T-helper 2 cell treated with Interferon-gamma antibody and Interleukin-4, amounts not matched to agents 5 μg/mL and 100 μg/mL, for 36 hours (primary cell): ENCODE measurements around the gene PPP1R13L.

Source experiments
- DNase-seq: peaks from one replicate; pipeline ENCODE4 v3.0.0; 2021; ENCODE audit warnings: low spot score
- H3K27ac Mint-ChIP-seq: one replicate; pipeline ENCODE4 v1.8.0; 2021; ENCODE audit warnings: mild to moderate bottlenecking, mixed read lengths
- H3K27me3 Mint-ChIP-seq: one replicate; pipeline ENCODE4 v1.8.0; 2021; ENCODE audit warnings: low read depth, mixed read lengths
- H3K36me3 Mint-ChIP-seq: one replicate; pipeline ENCODE4 v1.8.0; 2021; ENCODE audit warnings: low read depth, mixed read lengths
- H3K4me1 Mint-ChIP-seq: one replicate; pipeline ENCODE4 v1.8.0; 2021; ENCODE audit warnings: low read depth, mixed read lengths
- H3K4me3 Mint-ChIP-seq: one replicate; pipeline ENCODE4 v1.8.0; 2022; ENCODE audit warnings: mild to moderate bottlenecking, moderate library complexity, mixed read lengths
- H3K9me3 Mint-ChIP-seq: one replicate; pipeline ENCODE4 v1.8.0; 2021; ENCODE audit warnings: mixed read lengths

Gene PPP1R13L, protein sequence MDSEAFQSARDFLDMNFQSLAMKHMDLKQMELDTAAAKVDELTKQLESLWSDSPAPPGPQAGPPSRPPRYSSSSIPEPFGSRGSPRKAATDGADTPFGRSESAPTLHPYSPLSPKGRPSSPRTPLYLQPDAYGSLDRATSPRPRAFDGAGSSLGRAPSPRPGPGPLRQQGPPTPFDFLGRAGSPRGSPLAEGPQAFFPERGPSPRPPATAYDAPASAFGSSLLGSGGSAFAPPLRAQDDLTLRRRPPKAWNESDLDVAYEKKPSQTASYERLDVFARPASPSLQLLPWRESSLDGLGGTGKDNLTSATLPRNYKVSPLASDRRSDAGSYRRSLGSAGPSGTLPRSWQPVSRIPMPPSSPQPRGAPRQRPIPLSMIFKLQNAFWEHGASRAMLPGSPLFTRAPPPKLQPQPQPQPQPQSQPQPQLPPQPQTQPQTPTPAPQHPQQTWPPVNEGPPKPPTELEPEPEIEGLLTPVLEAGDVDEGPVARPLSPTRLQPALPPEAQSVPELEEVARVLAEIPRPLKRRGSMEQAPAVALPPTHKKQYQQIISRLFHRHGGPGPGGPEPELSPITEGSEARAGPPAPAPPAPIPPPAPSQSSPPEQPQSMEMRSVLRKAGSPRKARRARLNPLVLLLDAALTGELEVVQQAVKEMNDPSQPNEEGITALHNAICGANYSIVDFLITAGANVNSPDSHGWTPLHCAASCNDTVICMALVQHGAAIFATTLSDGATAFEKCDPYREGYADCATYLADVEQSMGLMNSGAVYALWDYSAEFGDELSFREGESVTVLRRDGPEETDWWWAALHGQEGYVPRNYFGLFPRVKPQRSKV

DNA sequence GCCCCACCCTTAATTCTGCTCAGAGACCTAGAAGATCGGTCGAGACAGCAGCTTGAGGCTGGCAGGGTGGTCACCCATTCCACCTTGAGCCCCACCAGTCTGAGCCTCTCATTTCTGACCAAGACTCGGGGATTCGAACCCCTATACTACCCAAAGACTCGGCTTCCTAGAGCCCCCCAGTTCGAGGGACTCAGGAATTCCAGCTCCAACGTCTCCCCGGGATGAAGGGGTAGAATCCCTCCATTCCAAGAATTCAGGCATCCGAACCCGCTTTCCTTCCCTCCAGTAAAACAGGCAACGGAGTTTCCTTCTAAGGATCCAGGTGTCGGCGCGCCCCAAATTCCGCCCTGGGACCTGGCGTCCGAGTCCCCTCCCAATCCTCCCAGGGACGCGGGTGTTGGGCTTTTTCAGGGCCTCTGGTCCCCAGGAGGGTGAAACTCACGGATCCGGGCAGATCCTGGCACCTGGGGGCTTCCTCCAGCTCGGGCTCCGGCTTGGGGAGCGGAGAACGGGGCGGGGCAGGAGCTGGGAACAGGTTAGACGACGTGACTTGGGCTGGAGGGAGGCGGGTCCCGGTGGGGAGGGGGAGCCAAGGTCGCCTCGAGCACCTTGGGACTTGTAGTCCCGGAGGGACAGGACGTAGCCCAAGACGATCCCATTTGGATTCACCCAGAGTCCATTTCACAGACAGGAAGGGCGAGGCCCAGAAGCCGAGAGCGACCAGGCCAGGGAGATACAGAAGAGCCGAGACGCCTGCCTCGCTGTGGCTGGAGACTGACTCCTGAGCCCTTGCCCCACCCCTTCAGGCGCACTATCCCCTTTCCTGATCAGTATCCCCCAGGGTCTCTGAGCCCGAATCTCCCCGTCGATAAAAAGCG lies at the start of gene PPP1R13L:
Gene PPP1R13L, minus strand, starts transcription at position 513 of the 878 bp plus-strand sequence. CDS start 6,751 bp downstream, outside the sequence.
- Mint-ChIP-seq H3K27me3 (peaks cover 18% of the 10 kb centered on the region), H3K27ac (peak within 1 kb of the TSS; percentile 90), H3K36me3 (peaks cover 10% of the 10 kb centered on the region), H3K4me1 (peaks cover 39% of the 10 kb centered on the region), H3K9me3 (no peaks in the 10 kb centered on the region), H3K4me3 (peak within 1 kb of the TSS; percentile 91)
- DNase-seq, result peak; percentile 74

DNA sequence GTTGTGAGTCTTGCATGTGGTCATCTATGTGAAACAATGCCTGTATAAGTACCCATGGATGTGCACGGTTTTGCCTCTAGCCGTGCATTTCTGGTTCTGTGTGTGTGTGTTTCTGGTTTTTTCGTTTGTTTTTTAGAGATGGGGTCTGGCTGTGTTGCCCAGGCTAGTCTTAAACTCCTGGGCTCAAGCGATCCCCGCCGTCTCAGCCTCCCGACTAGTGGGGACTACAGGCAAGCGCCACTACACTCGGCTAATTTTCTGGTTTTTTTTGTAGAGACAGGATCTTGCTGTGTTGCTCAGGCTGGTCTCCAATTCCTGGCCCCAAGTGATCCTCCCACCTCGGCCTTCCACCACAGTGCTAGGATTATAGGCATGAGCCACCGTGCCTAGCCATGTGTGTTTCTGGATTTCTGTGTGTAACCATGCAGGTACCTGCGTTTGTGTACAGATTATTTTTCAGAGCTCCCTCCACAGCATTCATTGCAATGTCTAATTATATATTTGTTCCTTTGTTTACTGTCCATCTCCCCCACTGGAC lies 47.0 kb upstream of the PPP1R13L start:
- H3K36me3 Mint-ChIP-seq, result no peaks in the 10 kb centered on the region
- no peaks in the 10 kb centered on the region for H3K9me3 Mint-ChIP-seq
- peak overlapping the region; percentile 96 for H3K27ac Mint-ChIP-seq
- peak overlapping the region; percentile 87 for H3K4me3 Mint-ChIP-seq
- DNase-seq, result no peak
- peaks cover 43% of the 10 kb centered on the region for H3K4me1 Mint-ChIP-seq
- peaks cover 5% of the 10 kb centered on the region for H3K27me3 Mint-ChIP-seq

DNA sequence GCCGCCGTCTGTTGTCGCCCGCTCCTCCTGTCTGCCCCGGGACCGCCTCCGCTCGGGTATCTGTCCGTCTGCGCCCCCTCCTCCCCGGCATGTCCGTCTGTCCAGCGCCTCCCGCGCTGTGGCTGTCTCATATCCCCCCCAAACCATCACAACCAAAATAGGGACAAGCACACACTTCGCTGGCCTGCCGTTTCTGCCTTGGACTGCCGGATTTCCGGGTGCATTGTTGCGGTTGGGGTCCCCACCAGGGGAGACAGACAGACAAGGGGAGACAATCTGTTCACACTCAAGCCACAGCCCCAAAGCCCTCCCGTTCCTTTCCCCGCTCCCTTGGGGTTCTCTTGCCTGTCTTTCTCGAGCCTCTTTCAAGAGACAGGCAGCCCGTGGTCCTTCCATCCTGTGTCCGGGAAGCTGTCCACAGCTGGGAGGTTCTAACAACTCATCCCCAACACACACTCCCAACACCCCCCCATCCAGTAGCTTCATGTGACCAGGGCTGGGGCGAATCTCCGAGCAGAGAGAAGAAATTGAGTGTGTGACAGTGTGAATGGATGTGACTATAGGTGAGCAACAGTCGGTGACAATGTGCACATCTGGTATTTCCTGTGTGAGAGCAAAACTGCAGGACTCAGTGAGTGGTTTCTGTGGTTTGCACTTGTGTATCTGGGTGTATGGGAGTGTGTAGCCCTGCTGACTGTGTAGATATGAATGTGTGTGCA lies 46.4 kb upstream of the PPP1R13L start:
- Mint-ChIP-seq H3K4me3 (peak overlapping the region; percentile 87), H3K36me3 (no peaks in the 10 kb centered on the region), H3K4me1 (peaks cover 43% of the 10 kb centered on the region), H3K9me3 (no peaks in the 10 kb centered on the region), H3K27me3 (peaks cover 5% of the 10 kb centered on the region), H3K27ac (peak overlapping the region; percentile 96)
- peak; percentile 62 for DNase-seq

DNA sequence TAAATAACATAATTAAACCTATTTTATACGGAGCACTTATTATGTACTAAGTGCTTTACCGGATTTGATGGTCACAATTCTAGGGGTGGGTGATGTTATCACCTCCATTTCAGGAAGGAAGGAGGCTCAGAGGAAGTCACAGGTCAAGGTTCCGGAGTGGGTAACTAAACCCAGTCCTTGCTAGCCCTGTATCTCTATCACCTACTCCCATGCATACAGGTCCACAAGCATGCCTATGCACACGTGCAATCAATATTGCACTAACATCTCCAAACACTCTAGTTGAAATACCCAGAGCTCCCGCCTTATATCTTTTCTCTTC lies 45.1 kb upstream of the PPP1R13L start:
- no peaks in the 10 kb centered on the region for H3K9me3 Mint-ChIP-seq

DNA sequence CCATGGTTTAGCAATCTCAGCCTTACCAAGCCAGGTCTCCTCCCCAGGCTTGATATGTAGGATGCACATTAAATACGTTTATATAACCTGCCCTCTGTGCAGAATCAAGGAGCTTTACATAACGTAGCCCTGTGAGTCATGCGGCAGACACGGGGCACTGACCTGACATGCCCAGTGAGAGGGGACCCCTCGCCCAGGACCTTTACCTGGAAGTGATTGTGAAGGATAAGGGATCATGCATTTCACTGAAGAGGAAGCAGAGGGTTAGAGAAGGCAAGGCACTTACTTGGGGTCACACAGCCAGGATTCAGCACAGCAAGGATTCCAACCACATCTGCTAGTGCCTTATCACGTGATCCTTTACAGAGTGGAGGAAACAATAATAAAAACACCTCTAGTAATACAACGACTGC lies 44.0 kb upstream of the PPP1R13L start:
- Mint-ChIP-seq H3K27ac (peak overlapping the region; percentile 77), H3K4me1 (peaks cover 42% of the 10 kb centered on the region), H3K36me3 (no peaks in the 10 kb centered on the region), H3K9me3 (no peaks in the 10 kb centered on the region), H3K4me3 (peak overlapping the region; percentile 68), H3K27me3 (peaks cover 4% of the 10 kb centered on the region)
- no peak for DNase-seq

More for the DNA sequence above, 45.1 kb upstream of the PPP1R13L start:
- Mint-ChIP-seq H3K27me3 (peaks cover 5% of the 10 kb centered on the region), H3K27ac (peak overlapping the region; percentile 95), H3K36me3 (no peaks in the 10 kb centered on the region), H3K4me3 (peak overlapping the region; percentile 91), H3K4me1 (peaks cover 40% of the 10 kb centered on the region)
- no peak for DNase-seq

DNA sequence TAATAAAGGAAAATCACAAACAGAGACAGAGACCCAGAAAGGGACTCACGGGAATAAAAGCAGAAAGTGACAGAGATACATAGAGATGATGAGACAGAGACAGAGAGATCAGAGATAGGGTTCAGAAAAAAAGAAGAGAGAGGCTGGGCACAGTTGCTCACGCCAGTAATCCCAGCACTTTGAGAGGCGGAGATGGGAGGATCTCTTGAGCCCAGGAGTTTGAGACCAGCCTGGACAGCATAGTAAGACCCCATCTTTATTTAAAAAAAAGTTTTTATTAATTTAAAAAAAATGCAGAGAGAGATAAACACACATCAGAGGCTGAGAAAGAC lies 43.5 kb upstream of the PPP1R13L start:
- DNase-seq, result no peak
- peaks cover 2% of the 10 kb centered on the region for H3K27me3 Mint-ChIP-seq
- peaks cover 44% of the 10 kb centered on the region for H3K4me1 Mint-ChIP-seq
- peak overlapping the region; percentile 55 for H3K27ac Mint-ChIP-seq
- no peaks in the 10 kb centered on the region for H3K36me3 Mint-ChIP-seq
- H3K9me3 Mint-ChIP-seq, result no peaks in the 10 kb centered on the region
- peak overlapping the region; percentile 53 for H3K4me3 Mint-ChIP-seq

DNA sequence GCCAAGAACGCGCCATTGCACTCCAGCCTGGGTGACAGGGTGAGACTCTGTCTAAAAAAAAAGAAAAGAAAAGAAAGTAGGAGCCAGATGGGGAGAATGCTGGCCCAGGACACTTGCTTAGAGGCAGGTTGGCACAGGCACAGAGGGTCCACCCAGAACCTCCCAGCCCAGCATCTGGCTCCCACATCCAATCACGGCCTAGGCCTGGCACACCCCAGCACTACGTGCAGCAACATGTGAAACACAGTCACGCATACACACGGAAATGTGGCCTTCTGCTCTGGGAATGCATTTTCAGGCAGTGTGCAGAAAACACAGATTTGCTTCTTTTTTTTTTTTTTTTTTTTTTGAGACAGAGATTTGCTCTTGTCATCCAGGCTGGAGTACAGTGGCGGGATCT lies 42.1 kb upstream of the PPP1R13L start:
- H3K27me3 Mint-ChIP-seq, result peaks cover 2% of the 10 kb centered on the region
- DNase-seq, result no peak
- H3K4me1 Mint-ChIP-seq, result peaks cover 51% of the 10 kb centered on the region
- no peaks in the 10 kb centered on the region for H3K9me3 Mint-ChIP-seq
- H3K36me3 Mint-ChIP-seq, result no peaks in the 10 kb centered on the region
- no peak overlapping the region for H3K4me3 Mint-ChIP-seq
- no peak overlapping the region for H3K27ac Mint-ChIP-seq

DNA sequence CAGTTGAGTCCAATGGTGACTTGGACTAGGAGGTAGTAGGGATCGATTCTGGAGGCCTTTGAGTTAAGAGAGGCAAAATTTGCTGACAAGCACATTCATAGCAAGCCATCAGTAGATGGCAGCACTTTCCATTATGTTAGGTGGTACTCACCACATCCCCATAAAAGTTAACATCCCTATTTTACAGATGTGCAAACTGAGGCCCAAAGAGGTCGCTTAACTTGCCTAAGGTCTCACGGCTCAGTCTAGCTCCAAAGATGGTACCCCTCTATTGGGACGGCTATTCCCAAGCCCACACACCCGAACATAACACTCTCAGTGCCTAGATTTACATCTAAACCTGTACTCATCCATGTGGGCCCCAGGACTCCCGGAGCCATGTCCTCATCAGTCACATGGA lies 41.4 kb upstream of the PPP1R13L start:
- DNase-seq, result no peak
- H3K9me3 Mint-ChIP-seq, result no peaks in the 10 kb centered on the region
- H3K4me1 Mint-ChIP-seq, result peaks cover 45% of the 10 kb centered on the region
- peak overlapping the region; percentile 61 for H3K27ac Mint-ChIP-seq
- H3K27me3 Mint-ChIP-seq, result peaks cover 2% of the 10 kb centered on the region
- no peak overlapping the region for H3K4me3 Mint-ChIP-seq
- H3K36me3 Mint-ChIP-seq, result no peaks in the 10 kb centered on the region

DNA sequence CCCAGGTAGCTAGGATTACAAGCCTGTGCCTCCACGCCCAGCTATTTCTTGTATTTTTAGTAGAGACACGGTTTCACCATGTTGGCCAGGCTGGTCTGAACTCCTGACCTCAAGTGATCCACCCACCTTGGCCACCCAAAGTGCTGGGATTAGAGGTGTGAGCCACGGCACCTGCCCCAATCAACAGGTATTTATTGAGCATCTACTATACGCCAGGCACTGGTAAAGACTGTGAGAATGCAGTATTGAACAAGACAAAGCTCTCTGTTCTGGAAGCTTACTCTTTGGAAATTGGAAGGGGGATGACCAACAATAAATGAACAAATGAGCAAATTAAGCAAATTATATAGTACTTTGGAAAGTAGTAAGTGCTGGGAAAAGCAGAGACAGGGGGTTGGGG lies 40.3 kb upstream of the PPP1R13L start:
- Mint-ChIP-seq H3K36me3 (no peaks in the 10 kb centered on the region), H3K27me3 (peaks cover 2% of the 10 kb centered on the region), H3K27ac (no peak overlapping the region), H3K9me3 (no peaks in the 10 kb centered on the region), H3K4me1 (peaks cover 45% of the 10 kb centered on the region), H3K4me3 (peak overlapping the region; percentile 37)
- no peak for DNase-seq

DNA sequence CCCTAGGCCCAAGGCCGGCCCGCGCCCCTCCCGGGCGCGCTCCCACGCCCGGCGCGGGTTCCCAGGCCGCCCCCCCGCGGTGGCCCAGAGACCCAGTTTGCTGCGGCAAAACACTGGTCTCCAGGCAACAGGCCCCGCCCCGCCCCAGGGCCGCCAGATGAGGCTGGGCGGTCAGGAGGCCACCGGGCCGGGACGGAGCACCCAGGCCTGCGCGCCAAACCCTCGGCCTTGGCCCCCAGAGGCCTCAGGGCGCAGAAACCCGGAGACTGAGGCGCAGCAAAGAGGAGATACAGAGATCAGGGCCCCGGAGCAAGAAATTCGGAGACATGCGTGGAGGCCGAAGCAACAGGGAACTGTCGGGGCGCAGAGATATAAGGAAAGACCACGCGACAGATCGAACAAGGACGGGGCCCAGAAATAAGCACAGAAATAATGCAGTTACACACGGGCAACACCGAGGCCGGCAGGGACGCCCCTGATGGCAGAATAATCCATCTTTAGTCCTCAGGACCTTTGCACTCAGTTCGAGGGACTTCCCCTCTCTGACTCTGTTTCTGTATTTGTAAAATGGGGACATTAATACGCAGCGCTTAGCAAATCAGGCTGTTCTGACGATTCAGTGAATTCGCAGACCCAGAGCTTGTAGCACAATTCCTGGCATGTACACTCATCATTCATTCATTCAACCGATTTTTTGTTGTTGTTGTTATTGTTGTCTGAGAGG lies 39.6 kb upstream of the PPP1R13L start:
- Mint-ChIP-seq H3K4me3 (peak overlapping the region; percentile 37), H3K27me3 (peaks cover 2% of the 10 kb centered on the region), H3K4me1 (peaks cover 44% of the 10 kb centered on the region), H3K36me3 (no peaks in the 10 kb centered on the region), H3K27ac (peak overlapping the region; percentile 28), H3K9me3 (no peaks in the 10 kb centered on the region)
- peak; percentile 85 for DNase-seq

DNA sequence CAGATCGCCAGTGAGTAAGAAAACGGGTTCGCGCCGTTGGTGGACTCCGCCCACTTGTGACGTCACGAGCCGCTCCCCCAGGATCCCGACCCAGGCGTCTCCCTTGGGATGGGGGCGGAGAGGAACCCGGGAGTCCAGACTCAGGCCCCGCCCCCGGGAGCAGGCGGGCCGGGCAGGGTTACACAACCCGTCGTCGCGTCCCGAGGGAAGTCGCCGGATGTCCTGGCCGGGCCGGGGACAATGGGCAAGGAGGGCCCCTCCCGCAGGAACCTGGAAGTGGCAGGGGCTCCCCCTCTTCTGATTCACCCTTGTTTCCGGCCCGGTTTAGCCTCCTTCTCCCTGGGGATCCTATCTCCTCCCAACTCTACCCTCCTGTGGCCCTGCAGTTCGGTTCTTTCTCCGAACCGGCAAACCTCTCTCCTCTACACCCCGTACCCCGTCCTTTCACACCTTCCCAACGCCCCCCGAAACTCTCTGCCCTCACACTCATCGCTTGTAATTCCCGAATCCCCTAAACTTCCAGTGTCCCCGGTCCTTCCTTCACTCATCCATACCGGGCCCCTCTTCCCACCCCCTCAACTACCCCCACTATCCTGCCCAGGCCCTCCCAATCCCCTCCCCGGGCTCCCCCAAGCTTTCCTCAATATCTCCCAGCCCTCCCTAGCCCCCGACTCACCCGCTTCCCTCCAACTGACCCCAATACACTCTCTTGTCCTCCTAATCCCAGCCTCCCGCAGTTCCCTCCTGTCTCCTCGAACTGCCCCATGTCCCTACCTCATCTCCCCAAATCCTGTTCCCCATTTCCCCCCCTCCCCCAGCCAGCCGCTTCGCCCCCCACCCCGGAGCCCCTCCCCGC lies 38.8 kb upstream of the PPP1R13L start:
- H3K4me1 Mint-ChIP-seq, result peaks cover 43% of the 10 kb centered on the region
- H3K27ac Mint-ChIP-seq, result peak overlapping the region; percentile 90
- H3K4me3 Mint-ChIP-seq, result peak overlapping the region; percentile 86
- peak; percentile 66 for DNase-seq
- no peaks in the 10 kb centered on the region for H3K9me3 Mint-ChIP-seq
- H3K36me3 Mint-ChIP-seq, result no peaks in the 10 kb centered on the region
- H3K27me3 Mint-ChIP-seq, result peaks cover 2% of the 10 kb centered on the region
